Right lobe of liver (tissue), 6 donors: ENCODE results near the gene GLIS1. TPM values are rescaled to one million over a fixed set of nuclear protein-coding genes. Genes with fewer than 3 reads are reported as not detected.

Source experiments
- ATAC-seq, 4 donors: fragments of 200-7000 bp; cut with Tn5 transposase; one replicate each; pipeline ENCODE4 v1.9.1; 2020; ENCODE audit warnings: mild to moderate bottlenecking in 4 of 4, moderate library complexity in 4 of 4
- DNase-seq, 3 donors: peaks; one replicate each; pipeline ENCODE4 v3.0.0-alpha.2; 2020
- H3K27ac ChIP-seq, 3 donors: fragments of 200-600 bp; one replicate each; pipeline ENCODE4 v1.8.0; 2022
- H3K27me3 ChIP-seq, 2 donors: fragments of 200-600 bp; one replicate each; pipeline ENCODE4 v1.8.0; 2022
- H3K36me3 ChIP-seq, 4 donors: fragments of 200-600 bp; sonication (generic) in 1 of 4; one replicate each; pipeline versions ENCODE4 v1.5.1 to v1.8.0; 2017 to 2022; ENCODE audit warnings: control low read depth in 1 of 4
- H3K4me1 ChIP-seq, 4 donors: fragments of 200-600 bp; sonication (generic) in 1 of 4; one replicate each; pipeline versions ENCODE4 v1.5.1 to v1.8.0; 2017 to 2022; ENCODE audit warnings: control low read depth in 1 of 4
- H3K4me3 ChIP-seq, 3 donors: fragments of 200-600 bp; one replicate each; pipeline ENCODE4 v1.8.0; 2022
- H3K9me3 ChIP-seq, 4 donors: fragments of 200-600 bp; sonication (generic) in 1 of 4; one replicate each; pipeline versions ENCODE4 v1.5.1 to v1.8.0; 2017 to 2022; ENCODE audit warnings: control low read depth in 1 of 4
- POLR2A ChIP-seq: fragments of 450-650 bp; IDR thresholded peaks from one replicate; pipeline ENCODE4 v1.6.1; 2017; ENCODE audit warnings: antibody characterized with exemption, mild to moderate bottlenecking
- WGBS: methylation state at CpG from one replicate; pipeline ENCODE4 v1.1.6; 2018; ENCODE audit warnings: low coverage, low lambda C conversion rate; ENCODE audit not compliant: insufficient coverage; ENCODE audit errors: missing lambda C conversion rate; 5-methylcytosine and 5-hydroxymethylcytosine counted together
- intact Hi-C, 2 donors: fragments of 100-400 bp; cut with DNase I; formaldehyde crosslinking; loops; one replicate each; pipeline versions ENCODE4 v1.11.2 to v1.14.1; 2022
- total RNA-seq, 6 experiments: library from RNA; depleted of rRNA in 2 of 6; stranded (reverse); fragments of >200 nt in 2 of 6; fragmentation: NEBNext Ultra II Directional in 3 of 6; extraction: Animal tissue kit (Norgen Biotek cat#: 25700) in 3 of 6; gene quantifications; one replicate each; pipeline versions ENCODE4 v1.1.0 to v1.2.4, GENCODE V29; 2016 to 2023
- TF ChIP-seq, protein P1 (sequence below), 4 donors: fragments of 200-600 bp in 3 of 4; fragments of 450-650 bp in 1 of 4; IDR thresholded peaks; one replicate each; pipeline versions ENCODE4 v1.5.1 to v1.8.0; 2016 to 2022; ENCODE audit warnings: antibody characterized with exemption in 4 of 4, mild to moderate bottlenecking in 2 of 4
- donor health status: DM: no; HTN: yes; CAD: no.
- donor health status: DM: no; HTN: no; CAD: no.
- donor health status: DM: no; HTN: no; CAD: no.
- donor health status: DM: no; HTN: yes; CAD: no.
- donor health status: DM: no; HTN: yes; CAD: no.

Gene GLIS1
- total RNA-seq, 6 experiments from 2014 or later, result not detected

DNA sequence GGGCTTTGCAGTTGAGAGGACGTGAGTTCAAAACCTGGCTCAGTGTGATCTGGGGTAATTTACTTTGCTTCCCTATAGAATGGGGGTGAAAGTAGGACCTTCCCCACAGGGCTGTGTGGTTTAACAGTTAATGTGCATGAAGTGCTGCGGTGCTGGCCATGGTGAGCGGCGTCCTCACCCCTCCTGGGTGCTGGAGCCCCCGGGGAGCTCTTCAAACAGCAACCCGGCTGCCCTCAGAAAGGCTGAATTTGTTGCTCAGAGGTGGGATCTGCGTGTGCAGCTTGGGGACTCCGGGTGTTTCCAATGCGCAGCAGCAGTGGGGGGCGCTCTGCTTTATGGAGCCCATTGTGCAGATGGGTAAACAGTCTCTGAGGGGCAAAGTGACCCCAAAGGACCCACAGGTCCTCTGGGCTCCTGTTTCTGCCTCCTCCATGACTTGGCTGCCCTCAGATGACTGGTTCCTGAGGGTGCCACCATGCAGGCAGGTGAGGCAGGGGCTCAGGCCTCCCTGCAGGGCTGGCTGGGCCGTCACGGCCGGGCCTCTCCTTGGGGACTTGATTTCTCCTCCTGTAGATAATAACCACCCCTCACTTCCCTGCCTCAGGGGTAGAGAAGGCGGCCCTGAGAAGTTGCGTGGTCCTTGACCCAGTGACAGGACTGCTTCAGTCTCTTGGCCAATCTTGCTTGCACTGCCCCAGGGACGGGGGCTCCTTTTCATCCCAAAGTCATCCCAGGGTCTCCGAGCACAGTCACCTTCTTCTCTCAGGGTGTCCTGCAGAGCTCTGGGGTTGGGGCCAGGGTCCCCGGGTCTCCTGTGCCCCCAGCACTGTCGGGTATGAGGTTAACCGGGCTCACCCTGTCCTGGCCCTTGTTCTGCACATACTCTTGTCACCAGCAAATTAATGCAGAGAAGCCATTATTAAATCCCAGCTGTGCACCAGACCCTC is 239.4 kb downstream of the GLIS1 start:
- Histone ChIP-seq H3K4me3 (no peak overlapping the region), H3K36me3 (no peaks in the 10 kb centered on the region), H3K27ac (no peak overlapping the region), H3K4me1 (no peaks in the 10 kb centered on the region), H3K27me3 (no peaks in the 10 kb centered on the region), H3K9me3 (no peaks in the 10 kb centered on the region)
- WGBS, result 60% methylated on average over 6 of the region's 20 CpGs
- TF ChIP-seq, protein P1, sequence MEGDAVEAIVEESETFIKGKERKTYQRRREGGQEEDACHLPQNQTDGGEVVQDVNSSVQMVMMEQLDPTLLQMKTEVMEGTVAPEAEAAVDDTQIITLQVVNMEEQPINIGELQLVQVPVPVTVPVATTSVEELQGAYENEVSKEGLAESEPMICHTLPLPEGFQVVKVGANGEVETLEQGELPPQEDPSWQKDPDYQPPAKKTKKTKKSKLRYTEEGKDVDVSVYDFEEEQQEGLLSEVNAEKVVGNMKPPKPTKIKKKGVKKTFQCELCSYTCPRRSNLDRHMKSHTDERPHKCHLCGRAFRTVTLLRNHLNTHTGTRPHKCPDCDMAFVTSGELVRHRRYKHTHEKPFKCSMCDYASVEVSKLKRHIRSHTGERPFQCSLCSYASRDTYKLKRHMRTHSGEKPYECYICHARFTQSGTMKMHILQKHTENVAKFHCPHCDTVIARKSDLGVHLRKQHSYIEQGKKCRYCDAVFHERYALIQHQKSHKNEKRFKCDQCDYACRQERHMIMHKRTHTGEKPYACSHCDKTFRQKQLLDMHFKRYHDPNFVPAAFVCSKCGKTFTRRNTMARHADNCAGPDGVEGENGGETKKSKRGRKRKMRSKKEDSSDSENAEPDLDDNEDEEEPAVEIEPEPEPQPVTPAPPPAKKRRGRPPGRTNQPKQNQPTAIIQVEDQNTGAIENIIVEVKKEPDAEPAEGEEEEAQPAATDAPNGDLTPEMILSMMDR (IDR thresholded peaks at IDR 0.05), result no peak
- no peak for TF ChIP-seq POLR2A
- DNase-seq, result no peak
- ATAC-seq, result no peak
- intact Hi-C loops, result no loop called here

DNA sequence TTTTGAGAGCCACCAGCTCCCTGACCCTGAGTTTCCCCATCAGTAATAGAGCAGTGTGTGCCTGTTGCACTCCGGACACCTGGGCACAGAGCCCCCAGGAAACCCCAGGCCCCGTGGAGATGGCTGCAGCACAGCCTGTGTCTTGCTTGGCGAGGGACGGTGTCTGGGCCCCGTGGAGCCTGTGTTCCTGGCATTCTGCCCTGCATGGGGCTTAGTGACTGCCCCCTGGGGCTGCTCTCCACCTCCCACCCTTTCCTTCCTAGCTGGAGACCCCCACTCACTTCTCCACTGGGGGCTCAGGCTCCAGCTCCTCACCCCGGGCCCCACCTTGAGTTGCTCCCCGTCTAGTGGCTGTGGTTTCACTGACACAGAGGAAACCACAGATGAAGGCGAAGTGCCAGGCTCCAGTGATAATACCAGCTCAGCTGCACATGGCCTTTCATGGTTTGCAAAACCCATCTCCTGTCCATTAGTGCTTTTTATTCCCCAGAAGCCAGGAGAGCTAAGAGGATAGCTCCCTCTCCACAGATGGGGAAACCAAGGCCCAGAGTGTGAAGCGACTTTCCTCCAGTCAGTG is 240.3 kb downstream of the GLIS1 start:
- no peak overlapping the region for H3K4me3 ChIP-seq

DNA sequence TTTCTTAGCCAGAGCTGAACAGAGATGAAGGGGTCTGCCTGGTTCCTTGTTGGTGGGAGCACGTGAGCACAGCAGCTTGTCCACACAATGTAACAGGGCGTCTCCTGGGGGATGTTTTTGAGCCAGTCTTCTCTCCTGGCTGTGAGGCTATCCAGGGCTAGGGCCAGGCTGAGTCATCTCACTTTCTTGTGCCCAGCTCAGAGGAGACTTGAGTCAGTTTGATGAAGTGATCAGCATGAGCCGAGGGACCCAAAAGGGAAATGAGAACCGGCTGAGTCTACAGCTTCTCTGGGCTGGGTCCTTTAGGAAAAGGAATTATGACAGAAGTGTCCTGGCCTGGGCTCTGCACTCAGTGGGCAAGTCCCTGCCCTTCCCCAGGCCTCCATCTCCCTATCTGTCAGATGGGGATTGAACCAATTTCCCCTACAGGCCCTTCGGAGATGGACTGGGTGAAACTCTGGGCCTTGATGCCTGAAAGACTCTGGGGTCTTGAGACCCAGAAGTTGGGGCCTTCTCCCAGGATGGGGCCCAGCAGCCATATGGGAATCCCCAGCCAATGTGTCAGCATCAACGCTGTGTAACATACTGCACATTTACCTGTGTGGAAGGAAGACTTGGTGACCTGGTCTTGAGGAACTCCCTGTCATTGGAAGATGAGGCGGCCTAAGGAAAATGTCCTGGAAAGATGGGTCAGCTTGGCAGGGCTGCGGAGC is 243.2 kb downstream of the GLIS1 start:
- H3K4me1 ChIP-seq, result no peaks in the 10 kb centered on the region
- DNase-seq (no peak), ATAC-seq (no peak)
- 79% methylated on average over 2 of the region's 8 CpGs for WGBS
- H3K9me3 ChIP-seq, result no peaks in the 10 kb centered on the region
- H3K4me3 ChIP-seq, result no peak overlapping the region
- TF ChIP-seq POLR2A, result no peak
- TF ChIP-seq, protein P1 (IDR thresholded peaks at IDR 0.05), result no peak
- no peak overlapping the region for H3K27ac ChIP-seq
- H3K36me3 ChIP-seq, result no peaks in the 10 kb centered on the region
- intact Hi-C loops, result no loop called here
- H3K27me3 ChIP-seq, result no peaks in the 10 kb centered on the region

More for the DNA sequence above, 240.3 kb downstream of the GLIS1 start:
- no peaks in the 10 kb centered on the region for H3K36me3 ChIP-seq
- WGBS, result 30% methylated on average over 6 of the region's 9 CpGs
- no peaks in the 10 kb centered on the region for H3K27me3 ChIP-seq
- H3K27ac ChIP-seq, result no peak overlapping the region
- no peak for TF ChIP-seq POLR2A
- TF ChIP-seq, protein P1 (IDR thresholded peaks at IDR 0.05), result no peak
- H3K9me3 ChIP-seq, result no peaks in the 10 kb centered on the region
- H3K4me1 ChIP-seq, result no peaks in the 10 kb centered on the region
- intact Hi-C loops, result no loop called here
- no peak for ATAC-seq
- DNase-seq, result no peak

DNA sequence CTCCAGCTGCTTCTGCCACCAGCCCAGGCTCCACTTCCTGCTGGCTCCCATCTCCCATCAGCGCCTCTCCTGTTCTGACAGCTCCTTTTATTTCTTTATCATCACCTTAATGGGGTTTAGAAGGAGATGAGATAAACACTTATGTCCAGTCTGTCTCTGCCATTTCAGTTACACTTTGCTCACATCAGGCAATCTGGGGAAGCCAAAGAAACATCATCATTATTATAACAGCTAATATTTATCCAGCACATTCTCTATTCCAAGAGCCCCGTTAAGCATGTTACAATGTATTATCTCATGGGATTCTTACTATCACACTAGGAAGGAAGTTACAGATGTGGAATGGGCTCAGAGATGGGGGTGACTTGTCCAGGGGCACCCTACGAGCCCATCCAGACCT is 248.6 kb downstream of the GLIS1 start:
- Histone ChIP-seq H3K4me3 (no peak overlapping the region), H3K36me3 (no peaks in the 10 kb centered on the region), H3K27me3 (no peaks in the 10 kb centered on the region), H3K27ac (no peak overlapping the region), H3K9me3 (no peaks in the 10 kb centered on the region), H3K4me1 (no peaks in the 10 kb centered on the region)
- DNase-seq (no peak), ATAC-seq (no peak)
- no peak for TF ChIP-seq POLR2A
- TF ChIP-seq, protein P1 (IDR thresholded peaks at IDR 0.05), result no peak
- WGBS, result 35% methylated on average over 3 of the region's 3 CpGs
- intact Hi-C loops, result no loop called here
